Stimulated activated CD4-positive, alpha-beta T cell treated with anti-CD3 and anti-CD28 coated beads, TNF-alpha, amount 100 ng/mL, for 24 hours (primary cell): ENCODE measurements around the gene NAT9.

ENCODE experiments used
- DNase-seq, 3 experiments: peaks; one replicate each; pipeline ENCODE4 v3.0.0-alpha.2; 2020; ENCODE audit warnings: low read depth in 3 of 3

The NAT9 gene

GRCh38 chr17:74746376-74746775 lies 29.8 kb downstream of the NAT9 start:
- no peak for DNase-seq

DNA sequence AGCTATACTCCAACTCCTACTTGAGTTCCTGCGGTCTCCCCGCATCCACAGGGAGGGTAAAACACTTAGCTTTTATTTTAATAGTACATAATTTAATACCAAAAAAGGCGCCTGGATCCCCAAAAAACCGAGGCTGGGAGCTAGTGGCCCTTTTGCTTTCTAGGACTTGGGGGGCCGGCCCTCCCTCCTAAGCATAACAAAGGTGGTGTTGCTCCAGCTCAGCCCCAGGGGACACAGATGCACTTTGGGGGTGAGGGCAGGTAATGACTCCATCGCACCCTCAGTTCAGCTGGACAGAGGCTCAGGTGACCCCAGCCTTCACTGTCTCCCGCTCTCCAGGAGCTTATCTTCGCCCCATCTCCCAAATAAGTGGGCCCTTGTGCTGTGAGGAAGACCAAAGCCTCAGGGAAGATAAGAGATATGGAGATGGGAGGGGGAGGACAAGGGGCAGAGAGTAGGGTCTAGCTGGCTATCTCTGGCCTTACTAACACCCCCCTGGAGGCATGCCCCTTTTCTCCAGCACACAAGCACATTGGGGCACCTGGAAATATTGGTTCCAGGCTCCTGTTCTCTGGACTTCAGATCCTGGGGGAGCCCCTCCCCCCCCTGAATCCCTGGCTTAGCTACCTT lies 30.5 kb downstream of the NAT9 start:
- DNase-seq, result no peak

DNA sequence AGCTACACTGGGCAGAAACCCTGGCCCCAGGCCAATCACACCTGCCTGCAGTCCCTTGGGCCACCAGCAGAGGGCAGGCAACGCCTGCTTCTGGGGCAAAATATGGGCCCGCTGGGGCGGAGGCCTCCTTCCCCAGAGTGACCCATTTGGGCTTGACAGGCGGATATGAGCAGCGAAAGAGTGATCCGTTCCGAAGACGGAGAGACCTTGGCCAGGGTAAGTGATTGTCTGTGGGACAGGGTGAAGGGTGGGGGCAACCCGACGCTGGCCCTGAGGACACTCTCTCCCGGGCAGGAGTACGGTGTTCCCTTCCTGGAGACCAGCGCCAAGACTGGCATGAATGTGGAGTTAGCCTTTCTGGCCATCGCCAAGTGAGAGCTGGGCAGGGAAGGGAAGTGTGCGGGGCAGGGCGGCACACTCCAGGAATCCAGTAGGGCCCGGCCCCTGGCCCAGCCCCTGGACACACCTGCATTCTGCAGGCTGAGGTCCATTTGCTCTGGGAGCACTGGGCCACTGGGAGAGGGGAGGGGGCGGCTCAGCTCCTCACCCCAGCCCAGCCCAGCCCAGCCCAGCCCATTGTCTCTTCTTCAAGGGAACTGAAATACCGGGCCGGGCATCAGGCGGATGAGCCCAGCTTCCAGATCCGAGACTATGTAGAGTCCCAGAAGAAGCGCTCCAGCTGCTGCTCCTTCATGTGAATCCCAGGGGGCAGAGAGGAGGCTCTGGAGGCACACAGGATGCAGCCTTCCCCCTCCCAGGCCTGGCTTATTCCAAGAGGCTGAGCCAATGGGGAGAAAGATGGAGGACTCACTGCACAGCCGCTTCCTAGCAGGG lies 31.2 kb downstream of the NAT9 start:
- peak; percentile 72 to 82 (median 76) for DNase-seq

GRCh38 chr17:74744349-74744713 lies 31.8 kb downstream of the NAT9 start:
- no peak for DNase-seq

- no peak for DNase-seq
Measured at GRCh38 chr17:74743755-74744154, 32.4 kb downstream of the NAT9 start.

DNA sequence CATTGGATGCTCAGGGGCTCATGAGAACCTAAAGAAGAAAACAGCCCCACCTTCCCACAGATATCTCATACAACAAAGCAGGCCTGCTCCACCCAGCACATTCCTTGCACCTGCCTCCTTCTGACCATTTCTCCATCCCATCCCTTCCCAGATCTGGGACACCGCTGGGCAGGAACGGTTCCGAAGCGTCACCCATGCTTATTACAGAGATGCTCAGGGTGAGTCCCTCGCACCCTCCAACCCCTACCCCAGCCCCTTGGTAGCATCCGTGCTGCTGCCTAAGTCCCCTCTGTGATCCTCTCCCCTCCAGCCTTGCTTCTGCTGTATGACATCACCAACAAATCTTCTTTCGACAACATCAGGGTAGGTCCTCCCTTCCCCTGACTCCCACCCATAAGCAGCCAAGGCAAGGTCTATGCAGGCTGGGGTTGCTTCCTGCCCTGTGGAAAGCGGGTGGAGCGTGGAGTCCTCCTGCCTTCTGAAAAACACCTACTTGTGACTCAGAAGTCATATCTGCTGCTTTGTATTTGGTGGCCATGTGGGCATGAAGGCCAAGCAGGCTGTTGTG lies 33.1 kb downstream of the NAT9 start:
- DNase-seq, result no peak

- DNase-seq, result no peak
Measured at GRCh38 chr17:74742153-74742515, 34.0 kb downstream of the NAT9 start.

DNA sequence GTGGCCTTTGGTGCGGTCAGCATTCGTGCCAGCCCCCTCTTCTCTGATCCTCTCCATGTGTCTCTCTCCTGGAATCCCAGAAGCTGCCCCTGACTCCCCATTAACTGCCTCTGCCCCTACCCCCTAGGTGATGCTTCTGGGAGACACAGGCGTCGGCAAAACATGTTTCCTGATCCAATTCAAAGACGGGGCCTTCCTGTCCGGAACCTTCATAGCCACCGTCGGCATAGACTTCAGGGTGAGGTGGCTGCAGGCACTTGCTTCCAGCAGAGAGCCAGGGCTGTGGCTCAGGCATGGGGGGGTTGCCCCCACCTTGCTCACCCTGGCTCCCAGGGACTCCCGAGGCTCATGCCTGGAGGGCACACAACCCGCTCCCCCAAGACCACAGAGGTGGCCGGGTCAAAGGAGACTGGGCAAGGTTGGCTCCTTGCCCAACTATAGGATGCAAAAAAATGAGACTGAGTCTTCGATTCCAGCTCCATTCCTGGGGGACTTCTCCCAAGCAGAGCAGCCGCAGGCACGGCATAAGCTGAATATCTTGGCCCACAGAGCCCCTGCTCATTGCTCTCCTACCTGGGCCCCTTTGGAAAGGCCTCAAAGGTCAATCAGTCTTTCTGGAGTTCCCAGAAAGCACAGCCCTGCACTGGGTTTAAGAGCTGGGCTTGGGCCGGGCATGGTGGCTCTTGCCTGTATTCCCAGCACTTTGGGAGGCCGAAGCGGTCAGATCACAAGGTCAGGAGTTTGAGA lies 35.3 kb downstream of the NAT9 start:
- DNase-seq, result no peak

DNA sequence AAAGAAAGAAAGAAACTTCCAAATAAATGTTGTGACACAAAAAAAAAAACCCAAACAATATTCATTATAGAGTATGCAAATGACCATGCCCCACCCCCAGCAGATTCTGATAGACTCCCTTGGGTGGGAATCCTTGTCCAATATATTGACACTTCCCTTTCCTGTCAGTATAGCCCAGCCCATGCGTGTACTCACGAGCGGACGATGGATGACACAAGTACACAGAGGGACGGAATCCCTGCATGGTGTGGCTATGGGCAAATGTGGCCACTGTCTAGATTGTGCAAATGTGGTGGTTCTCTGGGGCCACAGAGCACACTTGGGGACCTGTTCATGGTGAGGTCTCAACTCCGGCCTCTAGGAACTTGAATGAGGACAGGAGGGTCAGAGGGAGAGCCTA lies 36.0 kb downstream of the NAT9 start:
- no peak for DNase-seq

DNA sequence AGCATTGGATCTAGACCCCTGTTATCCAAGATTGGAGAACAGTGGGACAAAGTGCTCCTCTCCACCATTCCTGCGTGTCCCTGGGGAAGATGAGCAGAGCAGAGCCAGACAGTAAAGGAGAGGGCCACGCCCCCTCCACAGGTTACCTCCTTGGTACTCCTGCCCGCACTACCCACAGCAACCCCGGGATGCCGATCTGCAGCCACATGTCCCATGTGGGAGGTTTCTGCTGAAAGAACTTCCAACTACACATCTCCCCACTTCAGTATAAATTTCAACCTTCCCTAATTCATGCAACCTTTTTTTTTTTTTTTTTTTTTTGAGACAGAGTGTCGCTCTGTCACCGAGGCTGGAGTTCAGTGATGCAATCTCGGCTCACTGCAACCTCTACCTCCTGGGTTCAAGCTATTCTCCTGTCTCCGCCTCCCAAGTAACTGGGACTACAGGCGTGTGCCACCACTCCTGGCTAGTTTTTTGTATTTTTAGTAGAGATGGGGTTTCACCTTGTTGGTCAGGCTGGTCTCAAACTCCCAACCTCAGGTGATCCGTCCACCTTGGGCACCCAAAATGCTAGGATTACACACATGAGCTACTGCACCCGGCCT lies 36.8 kb downstream of the NAT9 start:
- DNase-seq, result no peak

GRCh38 chr17:74738051-74738996 lies 37.8 kb downstream of the NAT9 start:
- DNase-seq, result peak in 1 of 3 experiments; percentile 77

DNA sequence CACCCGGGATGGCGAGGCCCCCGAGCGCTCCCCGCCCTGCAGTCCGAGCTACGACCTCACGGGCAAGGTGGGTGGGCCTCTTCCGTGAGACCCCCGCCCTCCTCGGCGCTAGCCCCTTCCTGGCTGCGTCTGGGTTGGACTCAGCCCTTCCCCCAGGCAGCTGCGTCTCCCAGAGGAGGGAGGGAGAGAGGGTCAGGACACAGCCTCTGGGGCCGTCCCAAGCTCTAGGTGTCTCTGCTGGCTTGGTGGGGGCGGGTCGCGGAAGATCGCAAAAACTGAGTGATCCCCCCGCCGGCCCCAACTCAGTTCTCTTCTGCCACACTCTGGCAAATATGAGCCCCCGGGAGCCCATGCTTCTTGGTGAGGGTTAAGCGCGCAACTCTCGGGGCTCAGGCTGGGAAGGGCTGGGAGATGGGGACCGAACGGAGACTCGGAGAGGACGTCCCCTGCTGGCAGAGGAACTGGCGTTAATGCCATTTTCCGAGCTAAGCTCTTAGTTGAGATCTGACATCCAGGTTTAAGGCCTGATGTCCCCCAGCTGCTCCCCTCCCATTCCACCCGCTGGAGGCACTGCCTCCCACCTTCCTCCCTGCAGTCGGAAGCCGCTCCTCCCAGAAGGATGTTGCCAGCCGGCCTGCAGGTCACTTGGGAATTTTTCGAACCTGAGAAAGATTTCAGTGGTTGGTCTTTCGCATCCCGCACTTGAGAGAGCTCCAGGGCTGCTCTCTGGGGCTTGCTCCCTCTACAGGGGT lies 38.7 kb downstream of the NAT9 start:
- no peak for DNase-seq

DNA sequence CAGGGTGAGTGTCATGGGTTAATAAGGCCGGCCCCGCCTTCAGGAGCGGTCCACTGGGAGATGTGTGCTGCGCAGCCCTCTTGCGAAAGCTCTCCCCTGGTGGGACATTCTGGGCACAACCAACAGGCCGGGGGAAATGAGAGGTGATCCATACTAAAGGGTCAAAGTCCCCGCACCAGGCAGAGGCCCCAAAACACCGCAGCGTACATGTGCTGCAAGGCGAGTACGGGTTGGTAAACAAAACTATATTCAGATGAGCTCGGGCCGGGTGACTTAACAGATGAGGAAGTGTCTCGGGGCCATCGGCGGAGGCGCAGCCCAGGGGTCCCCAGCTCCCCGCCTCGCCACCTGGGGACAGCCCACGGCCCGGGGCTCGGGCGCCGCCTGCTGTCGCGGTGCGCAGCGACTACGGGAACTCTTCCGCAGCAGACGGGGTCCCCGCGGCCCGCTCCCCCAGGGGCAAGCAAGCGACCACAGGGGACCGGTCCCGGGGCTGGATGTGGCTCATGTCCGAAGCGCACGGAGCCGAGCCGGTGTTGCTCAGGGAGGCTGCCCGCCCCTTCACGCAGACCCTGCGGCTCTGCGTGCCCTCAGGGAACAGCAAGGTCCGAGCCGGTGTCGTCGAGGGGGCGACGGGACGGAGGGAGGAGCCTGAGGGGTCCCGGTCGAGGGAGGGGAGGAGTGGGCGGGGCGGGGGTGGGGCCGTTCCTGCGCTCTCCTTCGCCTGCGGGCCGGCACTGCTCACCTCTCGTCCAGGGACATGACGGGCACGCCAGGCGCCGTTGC lies 39.4 kb downstream of the NAT9 start, which contains the start of gene RAB37:
Gene RAB37 (plus strand): TSS at position 744 of the 786 bp plus-strand sequence. CDS start 17 bp downstream, at position 761.
- no peak for DNase-seq

DNA sequence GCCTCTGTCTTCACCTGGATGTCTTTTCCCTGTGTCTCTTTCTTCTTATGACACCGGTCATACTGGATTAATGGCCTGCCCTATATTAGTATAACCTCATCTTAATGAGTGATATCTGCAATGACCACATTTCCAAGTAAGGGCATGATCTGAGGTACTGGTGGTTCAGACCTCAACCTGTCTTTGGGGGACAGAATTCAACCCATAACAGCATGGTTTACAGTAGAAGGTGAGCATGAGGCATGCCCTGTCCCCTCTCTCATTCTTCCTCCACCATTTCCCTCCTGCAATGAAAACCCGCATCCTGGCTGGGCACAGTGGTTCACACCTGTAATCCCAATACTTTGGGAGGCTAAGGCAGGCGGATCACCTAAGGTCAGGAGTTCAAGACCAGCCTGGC lies 41.9 kb downstream of the NAT9 start:
- DNase-seq, result no peak

GRCh38 chr17:74733365-74734122 lies 42.6 kb downstream of the NAT9 start:
- DNase-seq, result no peak

- DNase-seq, result no peak
Measured at GRCh38 chr17:74732042-74732867, 43.9 kb downstream of the NAT9 start.

DNA sequence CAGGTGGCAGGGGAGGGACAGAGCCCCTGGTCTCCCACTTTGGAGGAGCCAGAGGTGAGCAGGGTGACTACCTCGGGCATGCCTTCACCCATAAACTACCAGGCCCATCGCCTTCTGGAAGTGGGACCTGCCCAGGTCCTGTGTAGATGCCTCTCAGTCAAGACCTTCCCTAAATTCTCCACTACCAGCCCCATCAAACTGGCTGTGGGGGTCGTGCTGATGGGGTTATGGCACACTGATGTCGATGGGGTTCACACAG lies 44.9 kb downstream of the NAT9 start:
- DNase-seq, result no peak
